HG03378 (cell line): ENCODE results near the gene MACROD2.
A peak's percentile ranks its signal among the peaks of the same experiment; 100 is the strongest.
"Not testable (repeated sequence)": the region's sequence is repeated elsewhere in the genome, so short reads cannot be mapped to it uniquely, and the experiment has no call there.

Experiments
- ATAC-seq: cut with Tn5 transposase; IDR thresholded peaks from one replicate; pipeline ENCODE4 v1.9.1; 2021; ENCODE audit warnings: mild to moderate bottlenecking, moderate library complexity; ENCODE audit not compliant: unreplicated experiment

Gene MACROD2

DNA sequence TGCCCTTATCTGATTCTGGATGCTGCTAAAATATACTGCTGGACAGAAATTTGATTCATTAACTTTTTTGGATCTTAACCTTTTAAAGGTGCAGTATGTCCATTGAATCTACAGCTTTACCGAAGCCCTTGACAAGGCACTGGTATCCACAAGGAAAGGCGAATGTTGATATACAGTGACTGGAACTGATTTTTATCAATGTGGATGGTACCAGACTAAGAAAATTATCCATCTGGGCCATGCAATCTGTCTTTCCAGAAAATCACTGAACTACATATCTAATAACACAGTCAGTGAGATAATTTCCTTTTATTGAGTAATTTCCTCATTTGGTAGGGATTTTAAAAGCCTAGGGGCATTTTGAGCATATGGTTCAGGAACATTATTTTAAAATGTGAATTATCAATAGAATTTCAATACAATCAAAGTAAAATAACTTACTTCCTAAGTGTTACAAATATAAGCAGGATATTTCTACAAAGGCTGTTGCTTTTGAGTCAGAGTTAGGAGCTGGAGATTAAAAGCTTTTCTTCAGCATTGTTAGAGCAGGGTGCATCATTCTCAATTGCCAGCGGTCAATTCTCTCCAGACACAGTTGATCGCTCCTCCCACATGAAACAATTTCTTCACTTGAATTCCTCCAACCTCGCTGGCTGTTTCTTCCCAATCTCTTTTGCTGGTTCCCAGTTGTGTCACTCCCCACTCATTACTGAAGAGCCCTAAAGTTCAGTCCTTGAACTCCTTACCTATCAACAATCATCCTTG lies 927.4 kb downstream of the MACROD2 start:
- no peak for ATAC-seq

DNA sequence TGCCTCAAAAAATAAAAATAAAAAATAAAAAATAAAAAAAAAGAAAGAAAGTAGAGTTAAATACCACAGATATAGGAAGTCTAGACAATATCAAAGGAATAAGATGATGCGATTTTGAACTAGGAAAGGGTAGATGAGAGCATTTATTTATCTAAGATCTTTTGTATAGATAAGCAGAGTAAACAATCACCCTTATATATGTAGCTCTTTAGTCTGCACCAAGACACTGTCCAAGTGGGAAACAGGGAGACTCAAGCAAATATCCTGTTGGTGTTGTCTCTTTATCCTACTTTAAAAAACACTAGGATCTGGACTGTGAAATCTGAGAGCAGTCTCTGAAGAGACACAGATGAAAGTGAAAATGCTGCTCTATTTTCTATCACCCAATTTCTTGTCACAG lies 929.1 kb downstream of the MACROD2 start:
- no peak for ATAC-seq

- no peak for ATAC-seq
Observed at GRCh38 chr20:14925300-14925699, 930.0 kb downstream of the MACROD2 start.

GRCh38 chr20:14926436-14926835 lies 931.1 kb downstream of the MACROD2 start:
- ATAC-seq: not testable (repeated sequence)

- ATAC-seq: no peak
Observed at GRCh38 chr20:14928083-14928482, 932.8 kb downstream of the MACROD2 start.

DNA sequence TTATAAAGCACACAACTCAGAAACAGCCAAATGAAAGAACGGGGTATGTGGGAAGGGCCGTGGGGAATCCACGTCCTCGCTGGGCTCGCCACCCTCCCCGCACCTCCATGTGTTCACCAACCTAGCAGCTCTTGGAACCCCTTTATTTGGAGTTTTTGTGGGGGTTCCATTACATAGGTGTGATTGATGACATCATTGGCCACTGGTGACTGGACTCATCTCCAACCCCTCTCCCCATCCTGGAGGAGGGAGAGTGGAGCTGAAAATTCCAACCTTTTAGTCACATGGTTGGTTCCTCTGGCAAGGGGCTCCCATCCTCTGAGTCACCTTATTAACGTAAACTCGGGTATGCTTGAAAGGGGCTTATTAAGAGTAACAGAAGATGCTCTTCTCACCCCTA lies 934.1 kb downstream of the MACROD2 start:
- ATAC-seq: no peak

DNA sequence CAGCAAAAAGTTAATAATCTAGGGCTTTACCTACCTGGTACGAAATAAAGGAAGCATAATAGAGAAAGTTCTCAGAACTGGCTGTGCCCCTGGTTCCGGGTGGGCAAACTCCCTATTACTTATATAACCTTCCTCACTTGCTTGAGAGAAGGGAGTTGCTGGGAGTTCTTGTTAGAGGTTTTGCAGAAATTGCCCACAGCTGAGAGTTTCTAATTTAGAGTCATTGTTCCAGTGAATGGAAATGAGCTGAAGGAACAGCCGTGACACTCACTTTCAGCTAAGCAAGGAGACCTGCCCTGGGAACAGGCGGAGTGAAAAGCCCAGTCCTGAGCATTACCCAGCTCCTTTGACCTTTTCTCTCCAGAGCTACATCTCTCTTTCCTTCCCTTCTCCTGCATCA lies 936.7 kb downstream of the MACROD2 start:
- no peak for ATAC-seq

DNA sequence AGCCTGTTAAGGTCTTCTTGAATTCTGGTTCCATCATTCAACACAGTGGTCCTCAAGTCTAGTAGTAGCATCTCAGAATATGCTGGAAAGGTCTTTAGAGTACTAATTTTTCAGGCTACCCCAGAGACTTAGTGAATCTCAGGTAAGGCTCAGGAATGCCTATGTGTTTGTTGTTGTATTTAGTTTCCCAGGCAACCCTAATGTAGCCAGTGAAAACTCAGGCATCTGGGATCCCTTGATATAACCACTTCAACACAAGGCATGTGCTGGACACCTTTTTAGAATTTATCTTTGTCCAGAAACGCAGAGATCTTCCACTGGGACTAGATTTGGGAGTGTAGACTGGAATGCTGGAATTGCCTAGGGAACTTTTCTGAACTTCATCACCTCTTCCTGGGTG lies 940.0 kb downstream of the MACROD2 start:
- ATAC-seq: no peak

GRCh38 chr20:14937021-14937420 lies 941.7 kb downstream of the MACROD2 start:
- ATAC-seq: no peak

DNA sequence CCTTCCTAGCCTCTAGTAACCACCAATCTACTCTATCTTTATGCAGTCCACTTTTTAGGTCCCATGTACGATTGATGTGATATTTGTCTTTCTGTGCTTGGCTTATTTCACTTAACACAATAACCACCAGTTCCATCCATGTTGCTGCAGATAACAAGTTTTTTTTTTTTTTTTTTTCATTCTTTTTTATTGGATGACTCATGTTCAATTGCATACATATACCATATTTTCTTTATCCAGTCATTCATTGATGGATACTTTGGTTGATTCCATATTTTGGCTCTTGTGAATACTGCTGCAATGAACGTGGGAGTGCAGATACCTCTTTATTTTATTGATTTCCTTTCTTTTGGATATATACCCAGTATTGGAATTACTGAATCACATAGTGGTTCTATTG lies 942.5 kb downstream of the MACROD2 start:
- ATAC-seq: no peak

GRCh38 chr20:14947536-14947935 lies 952.2 kb downstream of the MACROD2 start:
- ATAC-seq: no peak

- ATAC-seq: no peak
Observed at GRCh38 chr20:14947946-14948345, 952.6 kb downstream of the MACROD2 start.

DNA sequence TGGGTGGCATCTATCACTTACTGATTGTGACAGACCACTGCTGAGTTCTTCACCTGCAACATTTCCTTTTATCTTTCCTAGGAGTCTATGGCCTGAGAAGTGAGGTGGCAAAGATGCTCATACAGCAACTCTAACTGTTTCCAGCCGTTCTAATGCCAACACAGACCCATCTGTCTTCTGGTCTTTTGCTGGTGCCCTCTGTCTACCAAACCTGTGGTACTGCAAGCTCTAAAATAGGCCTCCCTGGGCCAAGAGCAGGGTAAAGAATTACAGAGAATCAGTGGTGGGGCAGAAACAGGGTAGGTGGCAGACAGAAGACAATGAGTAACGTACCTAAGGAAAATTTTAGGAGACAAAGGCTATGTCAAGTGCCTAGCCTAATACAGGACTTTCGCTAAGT lies 953.1 kb downstream of the MACROD2 start:
- ATAC-seq: no peak

DNA sequence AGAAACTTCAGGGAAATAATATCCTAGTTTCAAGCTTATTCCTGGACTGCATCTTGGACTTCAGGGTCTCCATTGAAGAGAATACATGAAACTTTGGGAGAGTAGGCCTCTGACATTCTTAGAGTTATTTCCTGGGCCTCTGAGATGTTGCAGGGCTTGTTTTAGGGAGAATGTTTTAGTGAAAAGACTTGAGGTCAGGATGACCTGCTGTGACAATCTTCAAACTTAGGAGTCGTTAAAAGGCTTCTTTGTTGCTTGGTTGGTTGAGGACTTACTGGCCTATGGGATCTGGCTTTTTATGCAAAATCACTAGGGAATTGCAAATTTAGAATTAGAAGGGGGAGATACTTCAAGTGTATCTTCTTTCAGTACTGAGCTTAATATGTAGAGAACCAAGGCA lies 955.3 kb downstream of the MACROD2 start:
- ATAC-seq: no peak

- peak; percentile 77 for ATAC-seq
Observed at GRCh38 chr20:14951105-14951504, 955.8 kb downstream of the MACROD2 start.

DNA sequence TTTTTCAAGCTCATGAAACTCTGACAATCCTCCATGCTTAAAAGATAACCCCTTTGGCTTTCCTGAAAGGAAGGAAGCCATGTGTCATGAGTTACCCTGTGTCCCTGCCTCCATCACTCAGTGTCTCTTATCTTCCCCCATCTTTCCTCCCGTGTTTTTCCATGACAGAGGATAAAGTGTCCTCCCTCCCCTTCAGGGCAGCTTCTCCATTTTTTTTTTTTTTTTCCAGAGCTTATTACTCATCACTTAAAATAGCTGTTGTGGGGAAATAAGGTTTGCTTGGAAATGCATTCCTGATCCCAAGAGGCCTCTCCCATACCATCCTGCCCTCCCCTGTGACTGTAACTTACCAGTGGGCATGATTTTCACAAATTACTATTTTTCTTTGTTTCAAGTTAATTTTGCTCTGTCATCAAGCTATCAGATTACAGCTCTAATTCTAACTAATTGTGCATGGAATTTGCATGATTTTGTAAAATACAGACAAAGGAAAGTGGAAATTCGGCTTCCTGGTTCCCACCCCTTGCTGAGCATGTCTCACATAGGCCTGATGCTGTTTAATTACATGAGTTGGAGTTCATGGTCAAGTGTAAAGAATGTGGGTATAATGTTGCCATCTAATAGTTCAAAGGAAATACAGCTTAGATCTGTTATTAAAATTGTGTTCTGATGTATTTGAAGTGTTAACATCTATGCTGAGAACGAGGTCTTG lies 956.5 kb downstream of the MACROD2 start:
- no peak for ATAC-seq

DNA sequence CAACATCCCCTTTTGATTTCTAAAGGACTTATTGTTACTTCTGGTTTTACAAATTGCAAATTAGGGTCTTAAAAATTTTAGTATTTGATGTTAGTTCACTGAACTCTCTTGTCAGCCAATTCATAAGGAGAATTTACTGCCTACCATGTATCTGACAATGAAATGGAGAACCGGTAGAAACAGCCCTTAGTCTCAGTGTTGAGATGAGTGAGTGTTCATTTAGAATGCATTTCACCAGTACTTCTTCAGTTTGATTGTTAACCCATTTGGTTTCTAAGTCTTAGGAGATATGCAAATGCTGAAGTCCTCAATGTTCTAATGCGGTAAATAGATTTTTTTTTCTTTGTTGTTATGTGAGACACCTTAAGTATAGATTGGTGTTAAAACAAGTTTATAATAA lies 958.4 kb downstream of the MACROD2 start:
- ATAC-seq: no peak

GRCh38 chr20:14955399-14955798 lies 960.1 kb downstream of the MACROD2 start:
- no peak for ATAC-seq

GRCh38 chr20:14956026-14956425 lies 960.7 kb downstream of the MACROD2 start:
- no peak for ATAC-seq

- no peak for ATAC-seq
Observed at GRCh38 chr20:14956538-14956937, 961.2 kb downstream of the MACROD2 start.

GRCh38 chr20:14957402-14957801 lies 962.1 kb downstream of the MACROD2 start:
- ATAC-seq: no peak

DNA sequence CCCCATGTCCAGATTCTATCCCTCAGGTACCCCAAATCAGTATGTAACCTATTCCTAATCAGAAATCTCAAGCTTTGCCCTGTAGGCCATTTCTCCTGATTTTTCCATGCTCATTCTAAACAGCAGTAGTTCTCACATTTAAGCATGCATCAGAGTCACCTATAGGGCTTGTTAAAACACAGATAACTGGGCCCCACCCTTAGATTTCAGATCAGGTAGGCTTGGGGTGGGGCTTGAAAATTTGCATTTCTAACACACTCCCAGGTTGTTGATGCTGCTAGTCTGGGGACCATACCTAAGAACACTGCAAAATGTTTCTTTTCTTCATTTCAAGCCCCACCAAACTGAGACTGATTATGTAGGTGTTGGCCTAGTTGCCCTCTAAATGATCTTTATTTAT lies 963.3 kb downstream of the MACROD2 start:
- no peak for ATAC-seq
